ENCODE data around the gene TIMM13. TPM values are rescaled to one million over a fixed set of nuclear protein-coding genes. Genes with fewer than 3 reads are reported as not detected.

Gene TIMM13
- total and polyA plus RNA-seq, 10 of the 15 experiments (the other 5 are each of a cell fraction or from before 2014, with no cell fraction given) = 9.9 to 205 (median 63.6) TPM

GRCh38 chr19:2409352-2409912 lies 18.0 kb downstream of the TIMM13 start:
- TF ChIP-seq GABPA (IDR thresholded peaks at IDR 0.05; ENCODE audit: low read depth) = no peak
- TF ChIP-seq PKNOX1 (IDR thresholded peaks at IDR 0.05) = peak; percentile 56
- Histone ChIP-seq H3K9me3 (replicated peaks; ENCODE audit: control insufficient read depth, insufficient read depth, low read length) (no peaks in the 10 kb centered on the region; the same call in 2 of the 3 replicates), H3K27me3 (replicated peaks in 1 of 2; ENCODE audit: control insufficient read depth in 2 of 2, insufficient read depth in 2 of 2, low read length in 1 of 2) (no peaks in the 10 kb centered on the region), H3K79me2 (ENCODE audit: control insufficient read depth, insufficient read depth, low read length) (no peaks in the 10 kb centered on the region), H4K20me1 (ENCODE audit: control insufficient read depth, insufficient read depth) (no peaks in the 10 kb centered on the region), H3K4me1 (ENCODE audit: control insufficient read depth, insufficient read depth, low read length) (no peaks in the 10 kb centered on the region), H3K4me3 (no peak overlapping the region), H3K36me3 (ENCODE audit: control insufficient read depth in 2 of 2, insufficient read depth in 2 of 2, low read length in 1 of 2) (no peaks in the 10 kb centered on the region), H3K9ac (ENCODE audit: control insufficient read depth, insufficient read depth, low read length) (no peak overlapping the region), H3K4me2 (ENCODE audit: control insufficient read depth, insufficient read depth) (no peak overlapping the region), H3K27ac (ENCODE audit: control insufficient read depth, insufficient read depth) (no peak overlapping the region), H2AFZ (ENCODE audit: control insufficient read depth, low read depth, low read length) (no peak overlapping the region)
- ChIA-PET CTCF (no interaction called here), POLR2A (no interaction called here), RAD21 (ENCODE audit: unreplicated experiment) (interaction anchor here (0.5 kb wide), 1 partner anchor 198 kb away, joined by 4 read pairs; no protein-coding TSS in a partner anchor), SMC1A (ENCODE audit: uncharacterized antibody, unreplicated experiment) (no interaction called here)
- in situ Hi-C loops (cut with MboI) = no loop called here
- DNase-seq (ENCODE audit: low read depth, low spot score) = no peak
- BruUV-seq (replicated peaks) = no TSS peak
- intact Hi-C loops (cut with micrococcal nuclease; ENCODE audit: unreplicated experiment) = no loop called here
- no peak for FAIRE-seq
- no peak for ATAC-seq
- 60% methylated on average over 7 of the region's 7 CpGs for WGBS (ENCODE audit: insufficient coverage, insufficient replicate concordance, low lambda C conversion rate, missing lambda C conversion rate)

DNA sequence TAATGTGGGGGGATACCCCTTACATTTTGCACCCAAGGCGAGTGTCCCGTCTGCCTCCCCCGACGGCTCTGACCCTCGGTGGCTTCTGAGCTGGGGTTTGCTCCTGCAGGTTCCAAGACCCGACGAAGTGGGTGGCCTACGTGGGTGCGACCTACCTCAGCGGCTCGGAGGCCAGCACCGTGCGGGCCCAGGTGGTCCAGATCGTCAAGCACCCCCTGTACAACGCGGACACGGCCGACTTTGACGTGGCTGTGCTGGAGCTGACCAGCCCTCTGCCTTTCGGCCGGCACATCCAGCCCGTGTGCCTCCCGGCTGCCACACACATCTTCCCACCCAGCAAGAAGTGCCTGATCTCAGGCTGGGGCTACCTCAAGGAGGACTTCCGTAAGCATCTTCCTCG lies 19.1 kb downstream of the TIMM13 start:
- Histone ChIP-seq H3K79me2 (ENCODE audit: control insufficient read depth, insufficient read depth, low read length) (no peaks in the 10 kb centered on the region), H3K4me3 (no peak overlapping the region), H3K4me1 (ENCODE audit: control insufficient read depth, insufficient read depth, low read length) (no peaks in the 10 kb centered on the region), H3K9me3 (replicated peaks; ENCODE audit: control insufficient read depth, insufficient read depth, low read length) (no peaks in the 10 kb centered on the region; the same call in 2 of the 3 replicates), H3K27ac (ENCODE audit: control insufficient read depth, insufficient read depth) (no peak overlapping the region), H3K9ac (ENCODE audit: control insufficient read depth, insufficient read depth, low read length) (no peak overlapping the region), H2AFZ (ENCODE audit: control insufficient read depth, low read depth, low read length) (no peak overlapping the region), H3K4me2 (ENCODE audit: control insufficient read depth, insufficient read depth) (no peak overlapping the region), H3K27me3 (replicated peaks in 1 of 2; ENCODE audit: control insufficient read depth in 2 of 2, insufficient read depth in 2 of 2, low read length in 1 of 2) (no peaks in the 10 kb centered on the region), H3K36me3 (ENCODE audit: control insufficient read depth in 2 of 2, insufficient read depth in 2 of 2, low read length in 1 of 2) (no peaks in the 10 kb centered on the region), H4K20me1 (ENCODE audit: control insufficient read depth, insufficient read depth) (no peaks in the 10 kb centered on the region)
- TF ChIP-seq POLR2A (IDR thresholded peaks at IDR 0.05; ENCODE audit: low read depth, low read length) = peak; percentile 18; the same call in 1 of the 2 replicates
- TF ChIP-seq KDM1A (IDR thresholded peaks at IDR 0.05; ENCODE audit: borderline replicate concordance) = no peak
- no peak for TF ChIP-seq MTA2 (IDR thresholded peaks at IDR 0.05; ENCODE audit: low read depth)
- TF ChIP-seq STAT1 (conservative IDR thresholded peaks at IDR 0.05) = no peak
- TF ChIP-seq, protein P1, sequence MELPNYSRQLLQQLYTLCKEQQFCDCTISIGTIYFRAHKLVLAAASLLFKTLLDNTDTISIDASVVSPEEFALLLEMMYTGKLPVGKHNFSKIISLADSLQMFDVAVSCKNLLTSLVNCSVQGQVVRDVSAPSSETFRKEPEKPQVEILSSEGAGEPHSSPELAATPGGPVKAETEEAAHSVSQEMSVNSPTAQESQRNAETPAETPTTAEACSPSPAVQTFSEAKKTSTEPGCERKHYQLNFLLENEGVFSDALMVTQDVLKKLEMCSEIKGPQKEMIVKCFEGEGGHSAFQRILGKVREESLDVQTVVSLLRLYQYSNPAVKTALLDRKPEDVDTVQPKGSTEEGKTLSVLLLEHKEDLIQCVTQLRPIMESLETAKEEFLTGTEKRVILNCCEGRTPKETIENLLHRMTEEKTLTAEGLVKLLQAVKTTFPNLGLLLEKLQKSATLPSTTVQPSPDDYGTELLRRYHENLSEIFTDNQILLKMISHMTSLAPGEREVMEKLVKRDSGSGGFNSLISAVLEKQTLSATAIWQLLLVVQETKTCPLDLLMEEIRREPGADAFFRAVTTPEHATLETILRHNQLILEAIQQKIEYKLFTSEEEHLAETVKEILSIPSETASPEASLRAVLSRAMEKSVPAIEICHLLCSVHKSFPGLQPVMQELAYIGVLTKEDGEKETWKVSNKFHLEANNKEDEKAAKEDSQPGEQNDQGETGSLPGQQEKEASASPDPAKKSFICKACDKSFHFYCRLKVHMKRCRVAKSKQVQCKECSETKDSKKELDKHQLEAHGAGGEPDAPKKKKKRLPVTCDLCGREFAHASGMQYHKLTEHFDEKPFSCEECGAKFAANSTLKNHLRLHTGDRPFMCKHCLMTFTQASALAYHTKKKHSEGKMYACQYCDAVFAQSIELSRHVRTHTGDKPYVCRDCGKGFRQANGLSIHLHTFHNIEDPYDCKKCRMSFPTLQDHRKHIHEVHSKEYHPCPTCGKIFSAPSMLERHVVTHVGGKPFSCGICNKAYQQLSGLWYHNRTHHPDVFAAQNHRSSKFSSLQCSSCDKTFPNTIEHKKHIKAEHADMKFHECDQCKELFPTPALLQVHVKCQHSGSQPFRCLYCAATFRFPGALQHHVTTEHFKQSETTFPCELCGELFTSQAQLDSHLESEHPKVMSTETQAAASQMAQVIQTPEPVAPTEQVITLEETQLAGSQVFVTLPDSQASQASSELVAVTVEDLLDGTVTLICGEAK (IDR thresholded peaks at IDR 0.05; ENCODE audit: borderline replicate concordance) = no peak
- no peak for DNase-seq (ENCODE audit: low read depth, low spot score)
- FAIRE-seq = no peak
- in situ Hi-C loops (cut with MboI) = no loop called here
- no TSS peak for BruUV-seq (replicated peaks)
- SMC1A ChIA-PET (ENCODE audit: uncharacterized antibody, unreplicated experiment) = no interaction called here
- POLR2A ChIA-PET = no interaction called here
- RAD21 ChIA-PET (ENCODE audit: unreplicated experiment) = interaction anchor here (1.3 kb wide), 1 partner anchor 228 kb away, joined by 3 read pairs; no protein-coding TSS in a partner anchor
- intact Hi-C loops (cut with micrococcal nuclease; ENCODE audit: unreplicated experiment) = no loop called here
- no peak for ATAC-seq
- CTCF ChIA-PET = interaction anchor here (1.7 kb wide), 1 partner anchor 229 kb away, joined by 4 read pairs; no protein-coding TSS in a partner anchor
- WGBS (ENCODE audit: insufficient coverage, insufficient replicate concordance, low lambda C conversion rate, missing lambda C conversion rate) = 75% methylated on average over 25 of the region's 25 CpGs
